GM21381 (cell line): ENCODE results near the gene TNNC1.

Source experiments
- ATAC-seq: cut with Tn5 transposase; IDR thresholded peaks from one replicate; pipeline ENCODE4 v1.9.1; 2021; ENCODE audit warnings: mild to moderate bottlenecking, moderate library complexity; ENCODE audit not compliant: unreplicated experiment

The TNNC1 gene

GRCh38 chr3:52458770-52459545, 5.1 kb upstream of the TNNC1 start:
- no peak for ATAC-seq

GRCh38 chr3:52458031-52458760, 4.4 kb upstream of the TNNC1 start:
- no peak for ATAC-seq

GRCh38 chr3:52456800-52457183, 3.0 kb upstream of the TNNC1 start:
- no peak for ATAC-seq

GRCh38 chr3:52456169-52456799, 2.4 kb upstream of the TNNC1 start:
- ATAC-seq: no peak

GRCh38 chr3:52455283-52456168, 1.7 kb upstream of the TNNC1 start, which contains the start of gene NISCH:
TSS of gene NISCH (plus strand) at chr3:52455604. CDS start at chr3:52455642, 38 bp downstream.
- ATAC-seq: peak; percentile 72

GRCh38 chr3:52454938-52455282, 1.1 kb upstream of the TNNC1 start:
- peak; percentile 7 for ATAC-seq

- no peak for ATAC-seq
Observed at GRCh38 chr3:52454250-52454937, 553 bp upstream of the TNNC1 start.

GRCh38 chr3:52452570-52453221, 1.1 kb downstream of the TNNC1 start:
- ATAC-seq: no peak

- no peak for ATAC-seq
Observed at GRCh38 chr3:52452126-52452525, 1.7 kb downstream of the TNNC1 start.

- no peak for ATAC-seq
Observed at GRCh38 chr3:52451237-52452083, 2.4 kb downstream of the TNNC1 start.

GRCh38 chr3:52450489-52451236, 3.2 kb downstream of the TNNC1 start:
- ATAC-seq: no peak

GRCh38 chr3:52447512-52448355, 6.1 kb downstream of the TNNC1 start:
- ATAC-seq: no peak

GRCh38 chr3:52446631-52447511, 7.0 kb downstream of the TNNC1 start:
- ATAC-seq: no peak

GRCh38 chr3:52446042-52446441, 7.8 kb downstream of the TNNC1 start:
- ATAC-seq: no peak

GRCh38 chr3:52444860-52445793, 8.7 kb downstream of the TNNC1 start, which contains the start of gene SEMA3G:
TSS of gene SEMA3G (minus strand) at chr3:52445103. CDS start at chr3:52445027, 76 bp downstream.
- peak; percentile 78 for ATAC-seq
